Raji (cell line): ENCODE results near the gene RALGAPA2.

Experiments
- POLR2A ChIP-seq: IDR thresholded peaks from 2 replicates; pipeline ENCODE4 v1.6.1; 2011; ENCODE audit warnings: low read depth, low read length, control low read depth; ENCODE audit not compliant: insufficient read depth

Gene RALGAPA2

DNA sequence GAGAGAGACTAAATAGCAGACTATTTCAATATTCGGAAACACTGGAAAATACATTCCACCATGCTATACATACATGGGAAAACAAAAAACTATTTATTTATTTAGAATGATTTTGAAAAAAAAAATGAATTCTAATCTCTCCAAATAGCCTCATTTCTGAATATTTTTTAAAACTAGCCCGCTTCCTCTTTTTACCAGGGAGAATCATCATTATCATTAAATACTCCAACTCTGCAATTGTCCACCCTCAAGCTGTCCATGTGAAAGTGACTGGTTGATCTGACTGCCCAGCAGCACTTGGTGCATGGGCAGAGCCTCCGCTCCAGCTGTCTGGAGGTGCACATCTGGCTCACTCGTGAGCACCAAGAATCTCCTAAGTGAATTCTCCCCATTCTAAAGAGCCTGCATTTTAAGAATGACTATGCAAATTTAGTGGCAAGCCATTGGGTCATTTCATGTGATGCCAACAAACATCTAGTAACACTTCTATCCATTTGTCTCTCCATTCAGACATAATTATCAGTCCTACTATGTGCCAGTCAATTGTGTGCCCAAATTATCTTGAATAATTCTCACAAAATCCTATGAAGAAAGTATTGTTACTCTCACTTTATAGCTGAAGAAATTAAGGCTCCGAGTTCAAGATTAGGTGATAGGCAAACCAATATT is 279.7 kb downstream of the RALGAPA2 start:
- TF ChIP-seq POLR2A: no peak

DNA sequence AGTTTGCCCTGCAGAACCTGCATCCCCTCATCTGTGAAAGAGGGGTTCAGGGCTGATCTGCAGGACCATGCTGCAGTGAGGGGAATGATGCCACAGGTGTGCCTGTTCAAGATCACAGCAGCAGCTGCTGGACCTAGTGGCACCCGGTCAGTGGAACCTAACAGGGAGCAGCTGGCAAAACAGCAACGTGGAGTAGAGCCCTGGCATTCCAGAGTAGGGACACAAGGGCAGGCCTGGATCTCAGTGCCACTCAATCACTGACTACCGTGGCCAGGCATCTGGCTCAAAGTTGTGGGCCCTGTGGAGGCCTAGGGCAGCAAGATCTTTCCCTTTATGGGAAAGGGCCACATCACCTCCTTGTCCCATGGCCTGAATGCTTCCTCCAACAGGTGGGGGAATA is 282.4 kb downstream of the RALGAPA2 start:
- no peak for TF ChIP-seq POLR2A

DNA sequence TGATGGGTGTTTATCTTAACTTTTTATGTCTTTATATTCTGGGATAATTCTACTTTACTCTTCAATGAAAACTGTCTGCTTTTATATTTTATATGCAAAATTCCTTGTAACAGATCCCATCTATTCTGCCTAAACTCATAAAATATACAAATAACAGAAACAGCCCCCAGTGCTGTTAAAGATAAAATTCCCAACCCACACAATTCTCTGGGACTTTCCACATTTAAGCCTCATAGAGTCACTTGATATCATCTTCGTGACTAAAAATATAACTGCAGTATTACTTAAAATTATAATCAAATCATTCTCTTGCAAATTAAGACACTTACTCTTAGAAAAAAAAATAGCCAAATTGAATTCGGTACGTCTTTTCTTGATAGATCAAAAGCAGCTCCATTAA is 284.4 kb downstream of the RALGAPA2 start:
- no peak for TF ChIP-seq POLR2A

DNA sequence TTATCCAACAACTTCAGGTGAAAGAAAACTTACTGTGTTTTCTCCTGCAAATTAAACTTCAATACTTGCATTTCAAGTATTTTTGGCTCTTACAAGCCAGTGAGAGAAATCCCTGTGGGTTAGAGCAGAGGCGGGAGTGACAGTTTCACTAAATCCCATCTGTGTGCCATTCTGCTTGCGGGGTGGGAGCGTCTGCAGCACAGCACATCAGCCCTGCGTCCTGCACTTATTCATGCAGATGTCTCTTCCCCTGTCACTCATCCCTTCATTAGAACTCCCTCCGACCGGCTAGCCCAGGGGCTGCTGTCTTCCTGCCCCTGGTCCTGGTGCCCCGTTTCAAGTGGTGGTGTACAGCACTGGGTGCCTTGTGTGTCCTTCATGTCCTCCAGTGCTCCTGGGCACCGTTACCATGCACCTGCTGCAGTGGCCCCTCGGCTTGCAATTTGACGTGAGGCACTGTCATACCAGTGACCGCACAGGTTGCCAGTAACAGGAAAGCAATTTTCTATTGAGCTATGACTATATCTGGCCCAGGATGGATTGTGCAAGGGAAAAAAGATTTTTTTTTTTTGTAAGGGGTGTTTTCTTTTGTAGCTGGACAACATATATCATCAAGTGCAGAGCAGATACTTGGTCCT is 285.1 kb downstream of the RALGAPA2 start:
- no peak for TF ChIP-seq POLR2A

DNA sequence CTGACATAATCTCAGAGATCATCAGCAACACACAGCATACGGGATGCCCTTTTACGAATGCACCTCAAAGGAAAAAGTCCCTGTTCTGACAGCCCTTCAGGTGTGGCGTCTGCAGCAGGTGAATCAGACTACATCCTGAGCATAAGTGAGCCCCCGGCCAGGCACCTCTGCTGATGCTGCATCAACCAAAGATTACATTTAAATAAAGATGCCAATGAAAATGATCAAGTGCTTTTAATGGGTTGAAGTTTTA is 285.9 kb downstream of the RALGAPA2 start:
- no peak for TF ChIP-seq POLR2A

DNA sequence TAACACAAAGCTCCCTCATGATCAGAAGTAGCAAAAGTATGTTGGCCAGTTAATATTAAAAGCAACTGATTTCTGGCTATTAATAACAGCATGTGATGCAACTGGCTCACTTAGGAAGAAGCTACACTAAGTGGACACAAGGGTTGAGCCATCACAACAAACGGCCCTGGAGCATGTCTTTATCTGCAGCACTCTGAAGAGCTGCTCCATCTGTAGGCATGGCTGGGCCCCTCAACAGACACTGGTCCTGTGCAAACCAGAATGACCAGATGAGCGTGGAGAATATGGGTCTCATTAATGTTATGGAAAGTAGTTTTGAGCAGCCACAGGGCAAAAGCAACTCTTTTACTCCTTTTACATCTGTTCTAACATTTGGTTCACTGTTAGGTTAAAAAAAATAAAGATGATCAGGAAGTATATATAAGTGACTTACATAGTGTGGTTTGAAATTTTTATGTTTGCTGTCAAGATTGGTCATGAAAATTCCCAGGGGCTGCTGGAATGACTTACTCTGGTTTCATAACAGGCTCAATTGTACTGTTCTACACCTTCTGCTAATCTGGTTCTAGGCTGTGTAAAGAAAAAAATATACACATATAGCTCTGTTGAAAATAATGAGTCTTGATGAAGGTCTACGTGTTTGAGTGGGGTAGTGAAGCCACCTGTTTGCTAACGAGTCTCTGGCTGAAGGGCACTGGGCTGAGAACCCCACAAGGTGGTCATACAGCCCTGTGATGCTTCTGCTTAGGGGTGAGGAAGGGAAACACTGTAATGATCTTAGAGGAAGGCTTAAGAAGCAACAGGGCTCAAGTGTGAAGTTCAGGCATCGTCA is 286.4 kb downstream of the RALGAPA2 start:
- no peak for TF ChIP-seq POLR2A

DNA sequence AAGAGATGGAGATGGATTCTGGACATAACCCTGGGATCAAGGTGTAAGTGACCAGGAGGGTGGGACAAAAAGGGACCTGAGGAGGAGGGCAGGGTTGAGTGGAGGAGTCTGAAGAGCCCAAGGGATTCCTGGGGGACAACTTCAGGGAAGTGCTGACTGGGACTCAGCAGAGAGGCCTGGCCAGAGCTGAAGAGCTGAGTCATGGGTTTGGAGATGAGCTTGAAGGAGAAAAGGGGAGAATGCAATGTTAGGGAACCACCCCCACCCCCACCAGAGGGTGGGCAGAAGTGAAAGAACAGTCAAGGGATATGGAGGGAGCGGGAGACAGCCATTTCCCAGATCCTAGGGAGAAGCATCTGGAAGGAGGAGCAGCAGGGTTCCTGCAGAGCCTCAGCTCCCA is 289.3 kb downstream of the RALGAPA2 start:
- no peak for TF ChIP-seq POLR2A

DNA sequence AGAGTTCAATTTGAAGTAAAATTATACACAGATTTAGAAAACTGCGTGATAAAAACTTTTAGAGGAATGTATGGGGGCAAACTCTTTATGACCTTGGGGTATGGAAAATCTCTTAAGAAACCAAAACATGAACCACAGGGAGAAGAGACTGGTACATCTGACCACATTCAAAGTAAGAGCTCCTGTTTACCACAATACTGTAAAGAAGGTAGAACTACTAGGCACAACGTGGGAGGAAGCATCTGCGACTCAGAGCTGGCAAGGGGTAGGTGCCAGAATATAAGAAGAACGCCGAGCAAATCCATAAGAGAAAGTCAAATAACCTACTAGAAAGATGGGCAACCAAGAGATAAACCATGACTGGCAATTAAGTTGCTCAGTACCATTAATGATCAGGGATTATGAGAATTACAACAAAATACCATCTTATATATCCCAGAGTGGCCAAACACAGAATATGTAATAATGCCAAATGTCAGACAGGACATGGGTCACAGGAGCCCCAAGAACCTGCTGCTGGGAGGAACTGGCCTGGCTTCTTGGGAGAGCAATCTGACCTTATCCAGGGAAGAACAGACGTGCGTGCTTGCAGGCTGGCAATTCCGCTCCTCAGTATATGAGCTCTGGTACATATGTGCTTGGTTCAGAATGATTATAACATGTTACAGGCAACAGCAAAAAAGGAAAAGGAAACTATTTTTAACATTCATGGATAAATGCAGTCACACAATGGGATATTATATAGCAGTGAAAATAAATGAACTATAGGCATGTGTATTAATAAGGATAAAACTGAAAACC is 294.4 kb downstream of the RALGAPA2 start:
- no peak for TF ChIP-seq POLR2A

DNA sequence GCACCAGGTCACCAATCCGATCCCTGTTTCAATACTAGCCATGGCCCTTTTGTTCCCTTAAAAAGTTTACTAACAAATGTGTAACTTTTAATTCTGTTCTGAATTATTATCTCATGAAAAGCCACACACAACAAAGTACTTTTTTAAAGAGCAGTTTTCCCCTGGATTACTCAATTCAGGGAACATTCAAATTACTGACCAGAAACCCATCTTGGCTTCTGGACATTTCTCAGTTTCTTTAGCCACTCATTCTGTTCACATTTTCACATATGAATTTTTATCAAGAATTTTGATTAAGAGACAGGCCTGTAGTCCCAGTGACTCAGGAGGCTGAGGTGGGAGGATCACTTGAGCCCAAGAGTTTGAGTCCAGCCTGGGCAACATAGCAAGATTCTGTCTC is 297.1 kb downstream of the RALGAPA2 start:
- no peak for TF ChIP-seq POLR2A

DNA sequence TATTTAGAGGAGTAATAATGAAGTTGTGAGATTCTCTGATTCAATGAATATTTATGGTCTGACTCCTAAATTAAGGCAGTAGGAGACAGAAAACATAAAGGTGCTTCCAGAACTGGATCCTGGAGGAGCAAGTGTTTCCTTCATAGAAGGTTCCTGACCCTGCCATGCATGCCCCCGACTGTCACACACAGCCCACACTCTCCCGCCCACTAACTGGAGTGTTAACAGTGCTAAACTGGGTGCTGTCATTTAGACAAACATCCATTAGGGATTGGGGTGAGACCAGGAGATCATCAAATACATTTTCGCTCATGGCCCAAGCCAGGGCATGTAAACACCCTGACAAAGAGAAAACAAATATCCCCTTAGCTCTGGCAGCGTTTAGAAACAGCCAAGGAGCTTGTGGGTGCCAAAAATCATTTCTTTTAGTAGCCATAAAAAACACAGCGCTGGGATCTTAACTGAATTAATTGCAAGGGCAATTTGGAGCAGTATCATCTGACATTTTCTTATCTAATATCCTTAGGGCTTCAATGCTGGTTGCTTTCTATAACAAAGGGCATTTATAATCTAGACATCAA is 297.7 kb downstream of the RALGAPA2 start:
- TF ChIP-seq POLR2A: no peak

DNA sequence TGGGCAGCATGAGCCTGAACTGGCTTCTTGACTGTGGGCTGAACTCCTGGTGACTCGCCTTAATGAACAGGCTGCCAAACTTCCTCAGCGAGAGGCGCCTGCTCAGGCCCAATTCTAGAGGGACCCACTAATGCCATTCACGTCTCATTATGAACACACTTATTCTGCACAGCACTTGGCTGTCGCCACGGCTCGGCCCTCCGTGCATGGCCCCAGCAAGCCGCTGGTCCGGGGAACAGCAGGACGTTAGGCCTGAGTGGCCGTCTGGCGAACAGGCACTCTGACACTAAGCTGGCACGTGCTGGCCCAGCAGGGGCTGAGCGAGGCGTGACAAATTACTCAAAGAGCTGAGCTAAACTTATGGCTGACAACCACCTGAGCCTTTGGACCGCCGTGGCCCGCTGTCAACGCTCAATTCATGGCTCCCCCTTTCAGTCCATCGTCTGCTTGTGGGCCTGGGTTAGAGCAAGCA is 298.6 kb downstream of the RALGAPA2 start:
- no peak for TF ChIP-seq POLR2A

DNA sequence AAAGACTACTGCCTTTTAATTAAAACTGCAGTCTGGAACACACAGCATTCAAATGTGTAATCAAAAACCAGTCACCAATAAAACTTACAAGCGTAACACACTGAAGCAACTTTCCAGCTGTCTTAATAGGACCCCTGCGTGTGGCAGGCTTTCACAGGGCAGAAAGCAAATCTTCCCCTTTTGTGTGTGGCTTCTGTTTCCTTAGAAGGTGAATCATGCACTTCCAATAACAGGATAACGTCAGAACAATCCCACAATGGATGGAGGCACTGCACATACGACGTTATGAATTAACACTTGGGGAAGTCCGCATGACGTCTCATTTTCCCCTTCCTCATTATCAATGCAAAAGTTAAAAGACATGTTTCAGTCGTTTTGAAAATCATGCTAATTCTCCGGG is 299.7 kb downstream of the RALGAPA2 start:
- TF ChIP-seq POLR2A: no peak

DNA sequence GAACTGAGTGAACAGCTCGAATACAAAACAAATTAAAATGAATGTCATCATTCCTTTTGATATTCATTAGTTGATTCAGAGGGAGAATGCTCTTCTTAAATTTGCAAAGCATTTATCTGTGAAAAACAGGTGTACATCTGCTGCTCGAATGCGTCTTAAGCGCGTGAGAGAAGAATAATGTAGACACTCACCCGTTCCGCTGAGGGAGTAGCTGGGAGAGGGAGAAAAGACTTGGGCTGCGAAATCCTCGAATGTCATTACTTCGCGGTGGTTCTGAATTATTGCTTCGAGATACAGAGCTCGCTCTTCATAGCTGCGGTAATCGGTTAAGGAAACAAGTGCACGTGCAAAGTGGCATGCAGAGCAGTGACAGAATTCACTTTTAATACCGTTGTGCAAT is 300.6 kb downstream of the RALGAPA2 start:
- TF ChIP-seq POLR2A: no peak

DNA sequence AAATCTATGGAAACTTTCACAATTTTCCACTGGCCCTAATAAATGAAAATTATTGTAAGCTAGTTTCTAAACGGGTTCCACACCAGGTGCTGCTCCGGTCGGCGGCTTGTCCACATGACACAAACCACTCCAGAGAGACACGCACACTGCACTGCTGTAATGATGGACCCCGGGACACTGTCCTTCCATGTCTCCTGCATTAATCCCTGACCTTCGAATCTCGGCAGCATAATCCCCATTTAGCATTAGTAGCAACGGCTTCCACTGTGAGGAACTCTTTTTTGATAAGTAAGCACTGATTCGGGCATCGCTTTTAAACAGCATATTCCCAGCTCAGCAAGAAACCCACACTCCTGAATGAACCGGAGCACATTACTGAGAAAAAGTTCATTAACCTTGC is 301.0 kb downstream of the RALGAPA2 start:
- no peak for TF ChIP-seq POLR2A

DNA sequence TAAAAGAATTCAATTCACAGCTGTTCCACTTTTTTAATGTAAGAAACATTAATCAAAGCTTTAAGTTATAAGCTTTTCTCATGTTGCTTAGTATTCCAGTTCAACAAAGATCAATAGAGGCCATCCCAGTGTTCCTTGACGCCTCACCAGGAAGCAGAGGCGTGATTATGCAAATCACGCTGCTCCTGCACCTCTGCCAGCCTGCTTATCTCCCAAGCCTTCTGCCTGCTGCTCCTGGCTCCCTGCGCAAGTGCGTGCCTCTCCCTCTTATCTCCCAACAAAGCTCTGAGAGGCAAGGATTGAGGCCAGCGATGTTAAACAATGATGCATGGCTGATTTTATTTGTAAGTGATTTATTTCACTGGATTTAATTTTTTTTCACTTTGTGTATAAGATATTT is 301.8 kb downstream of the RALGAPA2 start:
- TF ChIP-seq POLR2A: no peak
